ENCODE data around the gene CDKL4. TPM values are rescaled to one million over a fixed set of nuclear protein-coding genes. Genes with fewer than 3 reads are reported as not detected.

The CDKL4 gene
- total and polyA plus RNA-seq, 10 donors: 0.22 to 1.8 (median 0.95) TPM; not detected in 3

DNA sequence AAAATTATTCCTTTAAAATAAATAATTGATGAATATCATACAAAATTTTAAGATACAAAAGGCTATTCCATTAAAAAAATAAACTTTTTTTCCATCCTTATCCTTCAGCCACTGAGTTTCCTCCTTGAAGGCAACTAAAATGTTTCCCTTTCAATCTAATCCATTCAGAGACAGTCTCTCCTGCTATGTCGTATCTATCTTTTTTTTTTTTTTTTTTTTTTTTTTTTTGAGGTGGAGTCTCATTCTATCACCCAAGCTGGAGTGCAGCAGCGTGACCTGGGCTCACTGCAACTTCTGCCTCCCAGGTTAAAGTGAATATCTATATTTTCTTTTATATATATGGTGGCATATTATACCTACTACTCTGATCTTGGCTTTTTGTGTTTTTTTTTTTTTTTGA, 91.3 kb downstream of the CDKL4 start:
- 79 to 90% (median 86%) methylated on average over 2 of the region's 2 CpGs for WGBS, 5 donors
- Histone ChIP-seq H3K4me3 (no peak overlapping the region), H3K27ac (no peak overlapping the region), H3K4me1 (no peaks in the 10 kb centered on the region), H3K9me3 (no peaks in the 10 kb centered on the region), H3K36me3 (no peaks in the 10 kb centered on the region), H3K27me3 (replicated peaks in 1 of 7) (no peaks in the 10 kb centered on the region)
- intact Hi-C loops (cut with DNase I; ENCODE audit: low total_unique reads): no loop called here
- no peak for DNase-seq
- no peak for TF ChIP-seq POLR2A (IDR thresholded peaks at IDR 0.05)
- TF ChIP-seq POLR2AphosphoS5 (IDR thresholded peaks at IDR 0.05): no peak
- TF ChIP-seq, protein P1, sequence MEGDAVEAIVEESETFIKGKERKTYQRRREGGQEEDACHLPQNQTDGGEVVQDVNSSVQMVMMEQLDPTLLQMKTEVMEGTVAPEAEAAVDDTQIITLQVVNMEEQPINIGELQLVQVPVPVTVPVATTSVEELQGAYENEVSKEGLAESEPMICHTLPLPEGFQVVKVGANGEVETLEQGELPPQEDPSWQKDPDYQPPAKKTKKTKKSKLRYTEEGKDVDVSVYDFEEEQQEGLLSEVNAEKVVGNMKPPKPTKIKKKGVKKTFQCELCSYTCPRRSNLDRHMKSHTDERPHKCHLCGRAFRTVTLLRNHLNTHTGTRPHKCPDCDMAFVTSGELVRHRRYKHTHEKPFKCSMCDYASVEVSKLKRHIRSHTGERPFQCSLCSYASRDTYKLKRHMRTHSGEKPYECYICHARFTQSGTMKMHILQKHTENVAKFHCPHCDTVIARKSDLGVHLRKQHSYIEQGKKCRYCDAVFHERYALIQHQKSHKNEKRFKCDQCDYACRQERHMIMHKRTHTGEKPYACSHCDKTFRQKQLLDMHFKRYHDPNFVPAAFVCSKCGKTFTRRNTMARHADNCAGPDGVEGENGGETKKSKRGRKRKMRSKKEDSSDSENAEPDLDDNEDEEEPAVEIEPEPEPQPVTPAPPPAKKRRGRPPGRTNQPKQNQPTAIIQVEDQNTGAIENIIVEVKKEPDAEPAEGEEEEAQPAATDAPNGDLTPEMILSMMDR (IDR thresholded peaks at IDR 0.05 in 8 of 11, conservative IDR thresholded peaks at IDR 0.05 in 3 of 11): no peak

DNA sequence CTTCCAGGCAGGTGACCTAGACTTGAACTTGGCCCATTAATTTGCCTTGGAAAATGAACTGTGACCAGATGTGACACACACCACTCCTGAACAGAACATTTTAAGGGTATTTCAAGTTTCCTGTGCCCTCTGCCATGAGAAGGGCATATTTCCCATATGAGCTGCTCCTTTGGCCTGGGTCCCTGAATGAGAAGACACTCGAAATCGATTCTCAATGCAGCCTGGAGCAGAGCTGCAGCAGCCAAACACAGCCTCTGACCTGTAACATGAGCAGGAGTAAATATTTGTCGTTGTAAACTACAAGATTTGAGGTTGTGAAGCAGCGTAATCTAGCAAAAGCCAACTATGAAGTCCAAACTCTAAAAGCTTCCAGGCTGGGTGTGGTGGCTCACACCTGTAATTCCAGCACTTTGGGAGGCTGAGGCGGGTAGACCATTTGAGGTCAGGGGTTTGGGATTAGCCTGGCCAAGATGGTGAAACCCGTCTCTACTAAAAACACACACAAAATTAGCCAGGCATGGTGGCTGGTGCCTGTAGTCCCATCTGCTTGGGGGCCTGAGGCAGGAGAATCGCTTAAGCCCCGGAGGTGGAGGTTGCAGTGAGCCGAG, 92.8 kb downstream of the CDKL4 start:
- intact Hi-C loops (cut with DNase I; ENCODE audit: low total_unique reads): no loop called here
- TF ChIP-seq POLR2A (IDR thresholded peaks at IDR 0.05) (no peak), POLR2AphosphoS5 (IDR thresholded peaks at IDR 0.05) (no peak)
- TF ChIP-seq, protein P1 (IDR thresholded peaks at IDR 0.05 in 8 of 11, conservative IDR thresholded peaks at IDR 0.05 in 3 of 11): no peak
- Histone ChIP-seq H3K27ac (no peak overlapping the region), H3K4me1 (no peaks in the 10 kb centered on the region), H3K27me3 (replicated peaks in 1 of 7) (no peaks in the 10 kb centered on the region), H3K9me3 (no peaks in the 10 kb centered on the region), H3K36me3 (no peaks in the 10 kb centered on the region), H3K4me3 (no peak overlapping the region)
- 78 to 95% (median 90%) methylated on average over 9 of the region's 9 CpGs for WGBS, 5 donors
- DNase-seq: no peak

DNA sequence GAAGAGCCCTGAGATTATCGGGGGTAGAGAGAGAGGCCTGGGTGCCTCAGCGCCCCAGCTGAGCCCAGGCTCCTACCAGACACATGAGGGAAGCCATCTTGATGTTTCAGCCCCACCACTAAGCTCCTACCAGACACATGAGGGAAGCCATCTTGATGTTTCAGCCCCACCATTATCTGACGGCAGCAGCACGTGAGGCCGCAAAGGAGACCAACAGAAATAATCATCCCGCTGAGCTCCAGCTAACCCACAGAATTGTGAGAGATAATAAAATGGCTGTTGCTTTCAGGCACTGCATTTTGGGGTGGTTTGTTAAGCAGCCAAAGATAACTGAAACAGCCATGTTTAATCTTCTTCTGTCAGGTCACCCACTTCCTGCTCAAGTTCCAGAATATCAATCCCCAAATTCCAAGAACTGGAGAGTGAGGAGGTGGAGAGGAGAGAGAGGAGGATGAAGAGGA, 93.6 kb downstream of the CDKL4 start:
- WGBS, 5 donors: 94 to 100% (median 98%) methylated on average over 6 of the region's 6 CpGs
- no peaks in the 10 kb centered on the region for H3K4me1 ChIP-seq
- no peaks in the 10 kb centered on the region for H3K9me3 ChIP-seq
- H3K36me3 ChIP-seq: no peaks in the 10 kb centered on the region
- no peak overlapping the region for H3K27ac ChIP-seq
- no peak overlapping the region for H3K4me3 ChIP-seq
- DNase-seq: no peak
- TF ChIP-seq, protein P1 (IDR thresholded peaks at IDR 0.05 in 8 of 11, conservative IDR thresholded peaks at IDR 0.05 in 3 of 11): no peak
- no peak for TF ChIP-seq POLR2AphosphoS5 (IDR thresholded peaks at IDR 0.05)
- no peak for TF ChIP-seq POLR2A (IDR thresholded peaks at IDR 0.05)
- intact Hi-C loops (cut with DNase I; ENCODE audit: low total_unique reads): no loop called here
- no peaks in the 10 kb centered on the region for H3K27me3 ChIP-seq (replicated peaks in 1 of 7)

DNA sequence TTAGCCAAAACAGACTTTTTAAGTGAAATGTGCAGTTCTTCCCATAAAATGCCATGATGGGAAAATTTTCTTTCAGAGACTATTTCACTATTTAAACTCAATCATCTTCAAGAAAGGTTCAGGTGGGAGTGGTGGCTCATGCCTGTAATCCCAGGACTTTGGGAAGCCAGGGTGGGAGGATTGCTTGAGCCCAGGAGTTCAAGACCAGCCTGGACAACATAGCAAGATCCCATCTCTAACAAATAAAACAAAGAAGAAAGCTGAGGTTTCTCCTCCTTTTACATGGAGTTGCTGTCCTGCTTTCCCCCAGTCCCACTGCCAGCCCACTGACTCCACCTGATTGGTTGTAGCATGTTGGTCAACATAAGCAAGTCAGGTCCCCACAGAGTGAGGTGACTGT, 97.1 kb downstream of the CDKL4 start:
- no peak for DNase-seq
- Histone ChIP-seq H3K27me3 (replicated peaks in 1 of 7) (no peaks in the 10 kb centered on the region), H3K9me3 (no peaks in the 10 kb centered on the region), H3K4me3 (no peak overlapping the region), H3K27ac (no peak overlapping the region), H3K36me3 (no peaks in the 10 kb centered on the region), H3K4me1 (peaks cover 0 to 28% (median 16%) of the 10 kb centered on the region in 6 donors)
- intact Hi-C loops (cut with DNase I; ENCODE audit: low total_unique reads): no loop called here
- TF ChIP-seq, protein P1 (IDR thresholded peaks at IDR 0.05 in 8 of 11, conservative IDR thresholded peaks at IDR 0.05 in 3 of 11): no peak

Data from spleen (tissue), 11 donors.